ENCODE measurements around the gene RNF212B.
"Not testable (repeated sequence)": the region's sequence is repeated elsewhere in the genome, so short reads cannot be mapped to it uniquely, and the experiment has no call there.

RNF212B gene

GRCh38 chr14:23242076-23242475, 4.3 kb downstream of the RNF212B start:
- no peak for DNase-seq (ENCODE audit: low read depth in 1 of 2, low spot score in 1 of 2)

GRCh38 chr14:23243066-23243465, 5.3 kb downstream of the RNF212B start:
- DNase-seq (ENCODE audit: low read depth in 1 of 2, low spot score in 1 of 2) = no peak

GRCh38 chr14:23245282-23245681, 7.5 kb downstream of the RNF212B start:
- no peak for DNase-seq (ENCODE audit: low read depth in 1 of 2, low spot score in 1 of 2)

- no peak for DNase-seq (ENCODE audit: low read depth in 1 of 2, low spot score in 1 of 2)
These were observed 10.9 kb downstream of the RNF212B start for GRCh38 chr14:23248601-23249000.

- DNase-seq (ENCODE audit: low read depth in 1 of 2, low spot score in 1 of 2) = no peak
These were observed 12.1 kb downstream of the RNF212B start for GRCh38 chr14:23249824-23250223.

GRCh38 chr14:23252006-23252405, 14.3 kb downstream of the RNF212B start:
- DNase-seq (ENCODE audit: low read depth in 1 of 2, low spot score in 1 of 2) = no peak

GRCh38 chr14:23252420-23253333, 14.9 kb downstream of the RNF212B start:
- DNase-seq (ENCODE audit: low read depth in 1 of 2, low spot score in 1 of 2) = no peak

- DNase-seq (ENCODE audit: low read depth in 1 of 2, low spot score in 1 of 2) = no peak
These were observed 20.5 kb downstream of the RNF212B start for GRCh38 chr14:23258256-23258655.

GRCh38 chr14:23259426-23259825, 21.7 kb downstream of the RNF212B start:
- DNase-seq (ENCODE audit: low read depth in 1 of 2, low spot score in 1 of 2) = no peak

GRCh38 chr14:23260849-23261248, 23.1 kb downstream of the RNF212B start:
- DNase-seq (ENCODE audit: low read depth in 1 of 2, low spot score in 1 of 2) = not testable (repeated sequence)

- DNase-seq (ENCODE audit: low read depth in 1 of 2, low spot score in 1 of 2) = no peak
These were observed 31.5 kb downstream of the RNF212B start for GRCh38 chr14:23269193-23269592.

- DNase-seq (ENCODE audit: low read depth in 1 of 2, low spot score in 1 of 2) = no peak
These were observed 37.7 kb downstream of the RNF212B start for GRCh38 chr14:23275412-23275811.

- no peak for DNase-seq (ENCODE audit: low read depth in 1 of 2, low spot score in 1 of 2)
These were observed 39.5 kb downstream of the RNF212B start for GRCh38 chr14:23277189-23277588.

GRCh38 chr14:23277928-23278327, 40.2 kb downstream of the RNF212B start:
- not testable (repeated sequence) for DNase-seq (ENCODE audit: low read depth in 1 of 2, low spot score in 1 of 2)

- DNase-seq (ENCODE audit: low read depth in 1 of 2, low spot score in 1 of 2) = no peak
These were observed 43.5 kb downstream of the RNF212B start for GRCh38 chr14:23281247-23281646.

- DNase-seq (ENCODE audit: low read depth in 1 of 2, low spot score in 1 of 2) = no peak
These were observed 47.2 kb downstream of the RNF212B start for GRCh38 chr14:23284654-23285529.

GRCh38 chr14:23285530-23286019, 47.8 kb downstream of the RNF212B start:
- DNase-seq (ENCODE audit: low read depth in 1 of 2, low spot score in 1 of 2) = no peak

GRCh38 chr14:23286020-23286901, 48.5 kb downstream of the RNF212B start, which contains the start of gene HOMEZ:
HOMEZ (minus strand) TSS chr14:23286132; CDS start chr14:23285952, 180 bp downstream.
- DNase-seq (ENCODE audit: low read depth in 1 of 2, low spot score in 1 of 2) = peak; percentile 94 to 97

- DNase-seq (ENCODE audit: low read depth in 1 of 2, low spot score in 1 of 2) = no peak
These were observed 49.3 kb downstream of the RNF212B start for GRCh38 chr14:23286902-23287479.
